Hindlimb muscle (tissue), 1 donor: Measurements from ENCODE around the gene OPN1SW. TPM values are rescaled to one million over a fixed set of nuclear protein-coding genes. Genes with fewer than 3 reads are reported as not detected.

Source experiments
- DNase-seq: peaks from one replicate; pipeline ENCODE4 v3.0.0-alpha.2; 2013
- polyA plus RNA-seq: library from polyadenylated mRNA; unstranded; fragments of 120-200 nt; gene quantifications from one replicate; pipeline ENCODE4 v1.2.1, GENCODE V29; 2013; ENCODE audit not compliant: insufficient read length

OPN1SW gene
- 2.2 TPM for polyA plus RNA-seq

GRCh38 chr7:128775744-128776474 is at the start of gene OPN1SW:
Gene OPN1SW (minus strand): TSS chr7:128775794. CDS start chr7:128775781, 13 bp downstream.
- no peak for DNase-seq

- no peak for DNase-seq
These were observed 46.1 kb upstream of the OPN1SW start for GRCh38 chr7:128821724-128822123.

- no peak for DNase-seq
These were observed 43.1 kb upstream of the OPN1SW start for GRCh38 chr7:128818694-128819093.

- no peak for DNase-seq
These were observed 39.8 kb upstream of the OPN1SW start for GRCh38 chr7:128815289-128815942.

GRCh38 chr7:128814499-128814898 is 38.9 kb upstream of the OPN1SW start:
- no peak for DNase-seq

- peak; percentile 46 for DNase-seq
These were observed 37.0 kb upstream of the OPN1SW start for GRCh38 chr7:128812514-128813168.

GRCh38 chr7:128811631-128812430 is 36.2 kb upstream of the OPN1SW start:
- DNase-seq, result no peak

GRCh38 chr7:128810997-128811396 is 35.4 kb upstream of the OPN1SW start:
- DNase-seq, result no peak

GRCh38 chr7:128810473-128810872 is 34.9 kb upstream of the OPN1SW start:
- no peak for DNase-seq

GRCh38 chr7:128809363-128809762 is 33.8 kb upstream of the OPN1SW start:
- DNase-seq, result no peak

- no peak for DNase-seq
These were observed 31.6 kb upstream of the OPN1SW start for GRCh38 chr7:128807191-128807590.

GRCh38 chr7:128805225-128805624 is 29.6 kb upstream of the OPN1SW start:
- DNase-seq, result no peak

GRCh38 chr7:128804484-128804883 is 28.9 kb upstream of the OPN1SW start:
- no peak for DNase-seq

- DNase-seq, result no peak
These were observed 26.2 kb upstream of the OPN1SW start for GRCh38 chr7:128801667-128802418.

GRCh38 chr7:128801003-128801402 is 25.4 kb upstream of the OPN1SW start:
- no peak for DNase-seq

- no peak for DNase-seq
These were observed 25.0 kb upstream of the OPN1SW start for GRCh38 chr7:128800567-128800966.

- DNase-seq, result no peak
These were observed 23.9 kb upstream of the OPN1SW start for GRCh38 chr7:128799451-128799850.

GRCh38 chr7:128796327-128796726 is 20.7 kb upstream of the OPN1SW start:
- DNase-seq, result peak; percentile 58

- DNase-seq, result no peak
These were observed 19.5 kb upstream of the OPN1SW start for GRCh38 chr7:128795129-128795528.

- DNase-seq, result no peak
These were observed 18.8 kb upstream of the OPN1SW start for GRCh38 chr7:128794436-128794835.

GRCh38 chr7:128794020-128794419 is 18.4 kb upstream of the OPN1SW start:
- DNase-seq, result no peak

GRCh38 chr7:128793181-128793547 is 17.6 kb upstream of the OPN1SW start:
- DNase-seq, result no peak
